GM23338 (cell line): ENCODE results near the gene PPL.

Source experiments
- CREB1 ChIP-seq: fragments of 250-450 bp; sonication (Bioruptor Pico); IDR thresholded peaks from 2 replicates; pipeline ENCODE4 v1.5.0; 2020; ENCODE audit warnings: low read depth, mild to moderate bottlenecking, moderate library complexity
- EZH2 ChIP-seq: fragments of 200-600 bp; sonication (generic); IDR thresholded peaks from one replicate; pipeline ENCODE4 v1.8.0; 2017; ENCODE audit warnings: antibody characterized with exemption, mild to moderate bottlenecking, low read depth; ENCODE audit not compliant: unreplicated experiment
- EZH2phosphoT487 ChIP-seq: fragments of 200-600 bp; sonication (generic); IDR thresholded peaks from one replicate; pipeline ENCODE4 v1.8.1; 2018; ENCODE audit warnings: antibody characterized with exemption; ENCODE audit not compliant: unreplicated experiment
- JUNB ChIP-seq: IDR thresholded peaks from one replicate; pipeline ENCODE4 v1.6.1; 2016; ENCODE audit warnings: antibody characterized with exemption; ENCODE audit not compliant: unreplicated experiment
- POLR2AphosphoS5 ChIP-seq: IDR thresholded peaks from 2 replicates; pipeline ENCODE4 v1.6.1; 2016; ENCODE audit warnings: antibody characterized with exemption, low read depth
- ZNF331 ChIP-seq: fragments of 250-450 bp; sonication (Bioruptor Pico); IDR thresholded peaks from 2 replicates; pipeline ENCODE4 v1.5.0; 2020; ENCODE audit warnings: low read depth, mild to moderate bottlenecking, moderate library complexity
- TF ChIP-seq, protein P1 (sequence below), 2 experiments: fragments of 200-600 bp in 1 of 2; sonication (generic) in 1 of 2; conservative IDR thresholded peaks; 2 replicates each; pipeline versions ENCODE4 v1.5.1 to v1.6.1; 2016 to 2017; ENCODE audit warnings: antibody characterized with exemption in 2 of 2, low read depth in 2 of 2, mild to moderate bottlenecking in 2 of 2, moderate library complexity in 1 of 2
- TF ChIP-seq, protein P2 (sequence below): IDR thresholded peaks from one replicate; pipeline ENCODE4 v1.6.1; 2018; ENCODE audit warnings: antibody characterized with exemption; ENCODE audit not compliant: unreplicated experiment
- TF ChIP-seq, protein P3 (sequence below): IDR thresholded peaks from 2 replicates; pipeline ENCODE4 v1.6.1; 2016; ENCODE audit warnings: antibody characterized with exemption

DNA sequence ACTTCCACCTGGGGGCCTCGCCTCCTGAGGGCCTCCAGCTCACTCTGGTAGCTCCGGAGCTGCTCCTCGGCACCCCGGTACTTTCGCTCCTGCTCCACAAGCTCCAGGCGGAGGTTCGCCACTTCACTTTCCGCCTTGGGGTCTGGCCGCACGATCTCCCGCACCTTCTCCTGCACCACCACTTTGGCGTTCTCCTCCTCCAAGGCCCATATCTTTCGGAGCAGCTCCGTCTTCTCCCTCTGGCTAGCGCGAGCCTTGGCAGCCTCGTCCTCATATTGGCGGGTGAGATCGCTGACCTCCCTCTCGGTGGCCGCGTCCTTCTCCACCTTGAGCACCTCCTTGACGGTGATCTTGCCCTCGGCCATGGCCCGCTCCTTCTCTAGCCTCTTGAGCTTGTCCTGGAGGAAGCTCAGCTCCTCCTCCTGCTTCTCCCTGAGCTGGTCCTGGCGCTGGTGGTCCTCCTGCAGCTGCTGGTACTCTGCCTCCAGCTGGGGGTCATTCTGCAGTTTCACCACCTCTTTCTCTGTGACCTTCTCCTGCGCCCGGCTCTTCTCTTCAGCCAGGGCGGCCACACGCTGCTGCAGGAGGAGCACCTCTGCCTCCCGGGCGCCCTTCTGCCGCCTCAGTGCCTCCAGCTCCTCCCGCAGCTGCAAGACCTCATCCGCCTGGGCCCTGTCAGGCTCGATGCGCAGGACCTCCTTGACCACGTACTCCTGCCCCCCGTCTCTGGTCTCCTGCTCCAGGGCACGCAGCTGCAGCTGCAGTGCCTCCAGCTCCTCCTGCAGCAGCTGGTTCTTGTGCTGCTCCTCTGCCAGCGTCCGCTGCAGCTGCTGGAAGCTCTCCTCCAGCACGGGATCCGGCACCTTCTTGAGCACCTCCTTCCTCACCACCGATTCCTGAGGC, 51.7 kb downstream of the PPL start:
- TF ChIP-seq EZH2 (no peak), EZH2phosphoT487 (no peak), CREB1 (CRISPR knock-in tag) (no peak), JUNB (no peak), POLR2AphosphoS5 (no peak), ZNF331 (CRISPR knock-in tag) (no peak)
- TF ChIP-seq, protein P1, sequence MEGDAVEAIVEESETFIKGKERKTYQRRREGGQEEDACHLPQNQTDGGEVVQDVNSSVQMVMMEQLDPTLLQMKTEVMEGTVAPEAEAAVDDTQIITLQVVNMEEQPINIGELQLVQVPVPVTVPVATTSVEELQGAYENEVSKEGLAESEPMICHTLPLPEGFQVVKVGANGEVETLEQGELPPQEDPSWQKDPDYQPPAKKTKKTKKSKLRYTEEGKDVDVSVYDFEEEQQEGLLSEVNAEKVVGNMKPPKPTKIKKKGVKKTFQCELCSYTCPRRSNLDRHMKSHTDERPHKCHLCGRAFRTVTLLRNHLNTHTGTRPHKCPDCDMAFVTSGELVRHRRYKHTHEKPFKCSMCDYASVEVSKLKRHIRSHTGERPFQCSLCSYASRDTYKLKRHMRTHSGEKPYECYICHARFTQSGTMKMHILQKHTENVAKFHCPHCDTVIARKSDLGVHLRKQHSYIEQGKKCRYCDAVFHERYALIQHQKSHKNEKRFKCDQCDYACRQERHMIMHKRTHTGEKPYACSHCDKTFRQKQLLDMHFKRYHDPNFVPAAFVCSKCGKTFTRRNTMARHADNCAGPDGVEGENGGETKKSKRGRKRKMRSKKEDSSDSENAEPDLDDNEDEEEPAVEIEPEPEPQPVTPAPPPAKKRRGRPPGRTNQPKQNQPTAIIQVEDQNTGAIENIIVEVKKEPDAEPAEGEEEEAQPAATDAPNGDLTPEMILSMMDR (conservative IDR thresholded peaks at IDR 0.05; ENCODE audit: low read depth in 2 of 2) = no peak
- TF ChIP-seq, protein P2, sequence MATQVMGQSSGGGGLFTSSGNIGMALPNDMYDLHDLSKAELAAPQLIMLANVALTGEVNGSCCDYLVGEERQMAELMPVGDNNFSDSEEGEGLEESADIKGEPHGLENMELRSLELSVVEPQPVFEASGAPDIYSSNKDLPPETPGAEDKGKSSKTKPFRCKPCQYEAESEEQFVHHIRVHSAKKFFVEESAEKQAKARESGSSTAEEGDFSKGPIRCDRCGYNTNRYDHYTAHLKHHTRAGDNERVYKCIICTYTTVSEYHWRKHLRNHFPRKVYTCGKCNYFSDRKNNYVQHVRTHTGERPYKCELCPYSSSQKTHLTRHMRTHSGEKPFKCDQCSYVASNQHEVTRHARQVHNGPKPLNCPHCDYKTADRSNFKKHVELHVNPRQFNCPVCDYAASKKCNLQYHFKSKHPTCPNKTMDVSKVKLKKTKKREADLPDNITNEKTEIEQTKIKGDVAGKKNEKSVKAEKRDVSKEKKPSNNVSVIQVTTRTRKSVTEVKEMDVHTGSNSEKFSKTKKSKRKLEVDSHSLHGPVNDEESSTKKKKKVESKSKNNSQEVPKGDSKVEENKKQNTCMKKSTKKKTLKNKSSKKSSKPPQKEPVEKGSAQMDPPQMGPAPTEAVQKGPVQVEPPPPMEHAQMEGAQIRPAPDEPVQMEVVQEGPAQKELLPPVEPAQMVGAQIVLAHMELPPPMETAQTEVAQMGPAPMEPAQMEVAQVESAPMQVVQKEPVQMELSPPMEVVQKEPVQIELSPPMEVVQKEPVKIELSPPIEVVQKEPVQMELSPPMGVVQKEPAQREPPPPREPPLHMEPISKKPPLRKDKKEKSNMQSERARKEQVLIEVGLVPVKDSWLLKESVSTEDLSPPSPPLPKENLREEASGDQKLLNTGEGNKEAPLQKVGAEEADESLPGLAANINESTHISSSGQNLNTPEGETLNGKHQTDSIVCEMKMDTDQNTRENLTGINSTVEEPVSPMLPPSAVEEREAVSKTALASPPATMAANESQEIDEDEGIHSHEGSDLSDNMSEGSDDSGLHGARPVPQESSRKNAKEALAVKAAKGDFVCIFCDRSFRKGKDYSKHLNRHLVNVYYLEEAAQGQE = no peak
- TF ChIP-seq, protein P3, sequence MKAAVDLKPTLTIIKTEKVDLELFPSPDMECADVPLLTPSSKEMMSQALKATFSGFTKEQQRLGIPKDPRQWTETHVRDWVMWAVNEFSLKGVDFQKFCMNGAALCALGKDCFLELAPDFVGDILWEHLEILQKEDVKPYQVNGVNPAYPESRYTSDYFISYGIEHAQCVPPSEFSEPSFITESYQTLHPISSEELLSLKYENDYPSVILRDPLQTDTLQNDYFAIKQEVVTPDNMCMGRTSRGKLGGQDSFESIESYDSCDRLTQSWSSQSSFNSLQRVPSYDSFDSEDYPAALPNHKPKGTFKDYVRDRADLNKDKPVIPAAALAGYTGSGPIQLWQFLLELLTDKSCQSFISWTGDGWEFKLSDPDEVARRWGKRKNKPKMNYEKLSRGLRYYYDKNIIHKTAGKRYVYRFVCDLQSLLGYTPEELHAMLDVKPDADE = no peak
